Subcutaneous adipose tissue (tissue), 4 donors: ENCODE measurements around the gene NTF4. TPM values are rescaled to one million over a fixed set of nuclear protein-coding genes. Genes with fewer than 3 reads are reported as not detected.

Source experiments
- total RNA-seq, 4 donors: library from RNA; depleted of rRNA; stranded (reverse); fragments of >200 nt; gene quantifications; one replicate each; pipeline ENCODE4 v1.1.0, GENCODE V29; 2016
- TF ChIP-seq, protein P1 (sequence below): fragments of 450-650 bp; IDR thresholded peaks from one replicate; pipeline ENCODE4 v1.5.1; 2016; ENCODE audit warnings: low read depth, mild to moderate bottlenecking, control low read depth, antibody characterized with exemption, moderate library complexity

Gene NTF4, protein sequence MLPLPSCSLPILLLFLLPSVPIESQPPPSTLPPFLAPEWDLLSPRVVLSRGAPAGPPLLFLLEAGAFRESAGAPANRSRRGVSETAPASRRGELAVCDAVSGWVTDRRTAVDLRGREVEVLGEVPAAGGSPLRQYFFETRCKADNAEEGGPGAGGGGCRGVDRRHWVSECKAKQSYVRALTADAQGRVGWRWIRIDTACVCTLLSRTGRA
- total RNA-seq: not detected

GRCh38 chr19:49064768-49065611 lies at the start of gene NTF4:
TSS of gene NTF4 (minus strand) at chr19:49064818. CDS start at chr19:49061997, 2,821 bp downstream.
- TF ChIP-seq, protein P1, sequence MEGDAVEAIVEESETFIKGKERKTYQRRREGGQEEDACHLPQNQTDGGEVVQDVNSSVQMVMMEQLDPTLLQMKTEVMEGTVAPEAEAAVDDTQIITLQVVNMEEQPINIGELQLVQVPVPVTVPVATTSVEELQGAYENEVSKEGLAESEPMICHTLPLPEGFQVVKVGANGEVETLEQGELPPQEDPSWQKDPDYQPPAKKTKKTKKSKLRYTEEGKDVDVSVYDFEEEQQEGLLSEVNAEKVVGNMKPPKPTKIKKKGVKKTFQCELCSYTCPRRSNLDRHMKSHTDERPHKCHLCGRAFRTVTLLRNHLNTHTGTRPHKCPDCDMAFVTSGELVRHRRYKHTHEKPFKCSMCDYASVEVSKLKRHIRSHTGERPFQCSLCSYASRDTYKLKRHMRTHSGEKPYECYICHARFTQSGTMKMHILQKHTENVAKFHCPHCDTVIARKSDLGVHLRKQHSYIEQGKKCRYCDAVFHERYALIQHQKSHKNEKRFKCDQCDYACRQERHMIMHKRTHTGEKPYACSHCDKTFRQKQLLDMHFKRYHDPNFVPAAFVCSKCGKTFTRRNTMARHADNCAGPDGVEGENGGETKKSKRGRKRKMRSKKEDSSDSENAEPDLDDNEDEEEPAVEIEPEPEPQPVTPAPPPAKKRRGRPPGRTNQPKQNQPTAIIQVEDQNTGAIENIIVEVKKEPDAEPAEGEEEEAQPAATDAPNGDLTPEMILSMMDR: no peak

DNA sequence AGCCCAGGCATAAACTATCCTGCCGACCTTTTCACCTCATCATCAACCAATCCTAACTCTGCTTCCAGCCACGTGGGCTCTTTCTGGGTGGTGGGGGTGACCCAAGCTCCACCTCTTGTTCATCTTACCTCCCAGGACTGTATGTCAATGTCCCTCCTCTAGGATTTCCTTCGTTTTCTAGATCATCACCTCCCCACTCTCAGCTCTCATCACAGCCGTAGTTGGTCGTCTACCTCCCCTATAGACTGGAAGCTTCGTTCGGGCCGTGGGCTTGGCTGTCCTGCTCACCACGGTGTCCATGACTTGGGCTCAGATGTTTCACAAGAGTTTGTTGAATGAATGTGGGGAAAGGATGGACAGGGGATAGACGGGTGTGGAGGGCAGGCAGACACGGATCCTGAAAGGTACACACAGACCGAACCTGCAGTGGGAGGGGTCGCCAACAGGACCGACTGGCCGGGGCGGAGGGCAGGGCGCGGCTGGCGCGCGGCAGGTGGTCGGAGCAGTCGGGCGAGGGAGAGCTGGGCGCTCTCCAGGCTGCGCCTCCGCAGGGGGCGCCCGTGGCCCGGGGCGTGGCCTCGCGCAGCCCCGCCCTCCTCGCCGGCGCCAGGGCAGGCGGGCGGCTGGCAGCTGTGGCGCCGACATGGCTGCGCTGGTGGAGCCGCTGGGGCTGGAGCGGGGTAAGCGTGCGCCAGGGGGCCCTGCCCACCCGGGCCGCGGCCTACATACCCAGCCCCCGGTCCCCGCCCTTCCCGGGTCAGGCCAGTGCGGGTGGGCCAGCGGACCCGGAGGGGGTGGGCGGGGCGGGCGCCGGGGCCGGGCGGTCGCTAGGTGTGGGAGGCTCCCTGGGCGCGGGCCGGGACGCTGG lies 49.4 kb upstream of the NTF4 start, which contains the start of gene LIN7B:
Gene LIN7B (plus strand): TSS at position 609 of the 868 bp plus-strand sequence. CDS start 35 bp downstream, at position 644.
- TF ChIP-seq, protein P1: no peak

DNA sequence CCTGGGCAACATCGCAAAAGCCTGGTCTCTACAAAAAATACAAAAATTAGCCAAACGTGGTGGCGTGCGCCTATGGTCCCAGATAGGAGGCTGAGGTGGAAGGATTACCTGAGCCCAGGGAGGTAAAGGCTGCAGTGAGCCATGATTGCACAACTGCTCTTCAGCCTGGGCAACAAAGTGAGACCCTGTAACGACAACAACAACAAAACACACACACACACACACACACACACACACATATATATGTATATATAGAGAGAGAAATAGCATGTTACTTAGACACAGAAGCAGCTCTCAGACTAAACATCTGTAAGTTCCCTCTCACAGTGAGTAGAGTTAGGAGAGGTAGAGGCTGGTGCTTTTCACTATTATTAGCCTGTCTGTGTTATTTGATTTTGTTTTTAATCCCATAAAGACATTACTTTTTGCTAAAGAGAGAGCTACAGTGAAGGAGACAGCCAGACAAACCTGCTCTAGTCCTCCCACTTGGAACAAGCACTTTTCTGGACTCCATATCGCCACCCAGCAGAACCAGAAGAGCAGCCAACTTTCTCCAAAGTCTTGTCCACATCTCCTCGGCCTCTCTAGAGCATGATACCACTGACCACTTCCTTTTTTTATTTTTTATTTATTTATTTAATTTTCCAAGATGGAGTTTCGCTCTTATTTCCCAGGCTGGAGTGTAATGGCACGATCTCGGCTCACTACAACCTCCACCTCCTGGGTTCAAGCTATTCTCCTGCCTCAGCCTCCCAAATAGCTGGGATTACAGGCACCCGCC lies 46.8 kb upstream of the NTF4 start:
- TF ChIP-seq, protein P1: no peak

DNA sequence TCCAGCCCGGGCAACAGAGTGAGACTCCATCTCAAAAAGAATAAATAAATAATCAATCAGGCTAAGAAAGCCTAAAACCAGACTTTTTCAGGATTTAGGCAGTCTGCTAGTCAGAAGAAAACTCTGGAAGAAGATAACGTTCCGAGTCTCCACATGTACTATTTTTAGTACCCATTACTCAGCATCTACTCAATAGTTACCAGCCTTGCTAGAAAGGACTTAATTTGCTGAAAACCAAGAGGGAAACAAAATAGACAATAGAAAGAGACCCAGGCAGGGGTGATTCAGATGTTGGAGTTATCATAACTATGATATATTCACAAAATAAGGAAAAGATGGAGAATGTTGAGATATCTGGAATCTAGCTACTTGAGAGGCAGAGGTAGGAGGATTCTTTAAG lies 45.9 kb upstream of the NTF4 start:
- TF ChIP-seq, protein P1: no peak

GRCh38 chr19:49109569-49110233 lies 45.1 kb upstream of the NTF4 start:
- TF ChIP-seq, protein P1: no peak

GRCh38 chr19:49109051-49109450 lies 44.4 kb upstream of the NTF4 start:
- TF ChIP-seq, protein P1: no peak
